ENCODE results near the gene PHLDB3. TPM values are rescaled to one million over a fixed set of nuclear protein-coding genes. Genes with fewer than 3 reads are reported as not detected.

The PHLDB3 gene
- total and polyA plus RNA-seq, 4 donors = 5.8 to 23.4 (median 7.9) TPM

GRCh38 chr19:43498233-43498842, 6.2 kb downstream of the PHLDB3 start:
- no peak overlapping the region for H3K27ac ChIP-seq (ENCODE audit: low read depth in 1 of 2, low read length in 1 of 2)
- peak overlapping the region in 1 of 2 donors; percentile 10 for H3K9ac ChIP-seq (ENCODE audit: insufficient read depth in 1 of 2, low read length in 2 of 2)
- peaks cover 0 to 3% (median 0%) of the 10 kb centered on the region in 3 donors for H3K27me3 ChIP-seq (ENCODE audit: control insufficient read depth in 3 of 3, insufficient read depth in 3 of 3, low read length in 2 of 3)
- H3K4me1 ChIP-seq (ENCODE audit: control insufficient read depth in 5 of 5, insufficient read depth in 5 of 5, low read length in 5 of 5) = peaks cover 0 to 34% (median 5%) of the 10 kb centered on the region in 5 donors
- WGBS, 2 donors = 84 to 88% methylated on average over 5 of the region's 5 CpGs
- H3K36me3 ChIP-seq (ENCODE audit: control insufficient read depth in 4 of 4, insufficient read depth in 4 of 4, low read length in 4 of 4) = peaks cover 0 to 14% (median 6%) of the 10 kb centered on the region in 4 donors
- no peak for ATAC-seq (ENCODE audit: insufficient read depth, low FRiP score)
- no peak for TF ChIP-seq CTCF (IDR thresholded peaks at IDR 0.05; ENCODE audit: control extremely low read depth, extremely low read depth)
- DNase-seq = peak; percentile 70 to 94 (median 87)
- no peak overlapping the region for H3K4me3 ChIP-seq
- H3K9me3 ChIP-seq (ENCODE audit: control insufficient read depth in 4 of 4, insufficient read depth in 3 of 4, low read length in 3 of 4) = no peaks in the 10 kb centered on the region

GRCh38 chr19:43496960-43497359, 7.6 kb downstream of the PHLDB3 start:
- no peak for TF ChIP-seq CTCF (IDR thresholded peaks at IDR 0.05; ENCODE audit: control extremely low read depth, extremely low read depth)
- WGBS, 2 donors = 97 to 100% methylated on average over 7 of the region's 7 CpGs

GRCh38 chr19:43495082-43495481, 9.5 kb downstream of the PHLDB3 start:
- Histone ChIP-seq H3K36me3 (ENCODE audit: control insufficient read depth in 4 of 4, insufficient read depth in 4 of 4, low read length in 4 of 4) (peaks cover 0 to 14% (median 6%) of the 10 kb centered on the region in 4 donors), H3K9ac (ENCODE audit: insufficient read depth in 1 of 2, low read length in 2 of 2) (no peak overlapping the region), H3K27me3 (ENCODE audit: control insufficient read depth in 3 of 3, insufficient read depth in 3 of 3, low read length in 2 of 3) (no peaks in the 10 kb centered on the region), H3K4me1 (ENCODE audit: control insufficient read depth in 5 of 5, insufficient read depth in 5 of 5, low read length in 5 of 5) (peaks cover 0 to 19% (median 2%) of the 10 kb centered on the region in 5 donors), H3K27ac (ENCODE audit: low read depth in 1 of 2, low read length in 1 of 2) (no peak overlapping the region), H3K4me3 (no peak overlapping the region), H3K9me3 (ENCODE audit: control insufficient read depth in 4 of 4, insufficient read depth in 3 of 4, low read length in 3 of 4) (no peaks in the 10 kb centered on the region)
- TF ChIP-seq CTCF (IDR thresholded peaks at IDR 0.05; ENCODE audit: control extremely low read depth, extremely low read depth) = no peak
- 87 to 92% methylated on average over 8 of the region's 8 CpGs for WGBS, 2 donors
- ATAC-seq (ENCODE audit: insufficient read depth, low FRiP score) = no peak
- DNase-seq = no peak

More at GRCh38 chr19:43496960-43497359, 7.6 kb downstream of the PHLDB3 start:
- Histone ChIP-seq H3K27me3 (ENCODE audit: control insufficient read depth in 3 of 3, insufficient read depth in 3 of 3, low read length in 2 of 3) (no peaks in the 10 kb centered on the region), H3K27ac (ENCODE audit: low read depth in 1 of 2, low read length in 1 of 2) (no peak overlapping the region), H3K9ac (ENCODE audit: insufficient read depth in 1 of 2, low read length in 2 of 2) (no peak overlapping the region), H3K9me3 (ENCODE audit: control insufficient read depth in 4 of 4, insufficient read depth in 3 of 4, low read length in 3 of 4) (no peaks in the 10 kb centered on the region), H3K4me1 (ENCODE audit: control insufficient read depth in 5 of 5, insufficient read depth in 5 of 5, low read length in 5 of 5) (peaks cover 0 to 23% (median 3%) of the 10 kb centered on the region in 5 donors), H3K36me3 (ENCODE audit: control insufficient read depth in 4 of 4, insufficient read depth in 4 of 4, low read length in 4 of 4) (peaks cover 0 to 14% (median 6%) of the 10 kb centered on the region in 4 donors), H3K4me3 (no peak overlapping the region)
- ATAC-seq (ENCODE audit: insufficient read depth, low FRiP score) (no peak), DNase-seq (no peak)
